ENCODE measurements around the gene SCG5. TPM values are rescaled to one million over a fixed set of nuclear protein-coding genes. Genes with fewer than 3 reads are reported as not detected.

Gene SCG5
- total RNA-seq, 1 experiment from 2014 or later, result 23.9 TPM

DNA sequence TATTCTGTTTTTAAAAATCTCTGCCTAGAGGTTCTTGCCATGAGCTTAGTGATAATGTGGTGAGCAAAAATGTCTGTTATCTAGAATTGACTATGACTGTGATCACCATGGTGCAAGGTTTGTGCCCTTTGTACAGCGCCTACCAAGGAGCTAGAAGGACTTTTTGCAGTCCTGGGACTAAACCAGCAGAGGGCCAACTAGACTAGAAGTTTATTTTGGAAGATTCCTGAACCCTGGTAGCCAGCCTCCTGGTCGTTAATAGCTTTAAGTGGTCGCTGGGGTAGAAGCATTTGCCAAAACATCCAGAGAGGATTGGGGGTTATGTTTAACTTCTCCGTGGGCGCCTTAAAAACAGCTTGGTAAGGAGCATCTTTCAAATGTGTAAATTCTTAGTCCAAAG is 7.8 kb downstream of the SCG5 start:
- Histone ChIP-seq H3K27me3 (ENCODE audit: insufficient read depth, low read length) (no peaks in the 10 kb centered on the region), H2AFZ (ENCODE audit: low read length) (no peak overlapping the region), H3K18ac (ENCODE audit: insufficient read length, low read depth, low read length) (no peak overlapping the region), H4K5ac (ENCODE audit: insufficient read length, low read depth, low read length) (no peak overlapping the region), H2BK5ac (ENCODE audit: insufficient read length, low read length) (no peak overlapping the region), H2BK15ac (ENCODE audit: low read depth, low read length) (no peak overlapping the region), H4K91ac (ENCODE audit: insufficient read length, low read depth, low read length) (no peak overlapping the region), H3K27ac (ENCODE audit: insufficient read length, low read depth, low read length) (no peak overlapping the region), H2BK120ac (ENCODE audit: low read depth, low read length, poor library complexity, severe bottlenecking) (no peak overlapping the region), H3T11ph (ENCODE audit: low read length) (no peak overlapping the region), H3K56ac (ENCODE audit: insufficient read length, low read depth, low read length) (no peak overlapping the region), H2AK5ac (ENCODE audit: insufficient read length, low read length) (no peak overlapping the region), H4K8ac (replicated peaks; ENCODE audit: insufficient read length, low read depth, low read length) (no peak overlapping the region), H3K23me2 (ENCODE audit: insufficient read length, low read depth, low read length, poor library complexity, severe bottlenecking) (no peaks in the 10 kb centered on the region), H3K79me1 (ENCODE audit: insufficient read depth, low read depth, low read length, poor library complexity, severe bottlenecking) (no peaks in the 10 kb centered on the region), H3K9me3 (ENCODE audit: control insufficient read depth, low read depth, low read length) (no peaks in the 10 kb centered on the region), H3K4ac (ENCODE audit: low read depth, low read length) (no peak overlapping the region), H3K23ac (ENCODE audit: insufficient read length, low read depth, low read length) (no peak overlapping the region), H3K9ac (ENCODE audit: extremely low read depth, insufficient read length, low read length) (no peak overlapping the region), H3K79me2 (ENCODE audit: insufficient read depth, low read length) (no peaks in the 10 kb centered on the region), H3K4me1 (ENCODE audit: insufficient read depth, low read length) (no peaks in the 10 kb centered on the region), H3K14ac (ENCODE audit: insufficient read depth, low read length) (no peak overlapping the region), H3K4me2 (ENCODE audit: insufficient read depth, insufficient read length, low read length) (no peak overlapping the region), H2BK20ac (ENCODE audit: low read depth, low read length, poor library complexity, severe bottlenecking) (no peak overlapping the region), H2BK12ac (ENCODE audit: insufficient read length, low read depth, low read length) (no peak overlapping the region), H4K20me1 (ENCODE audit: control insufficient read depth, insufficient read depth, insufficient read length) (no peaks in the 10 kb centered on the region)
- TF ChIP-seq, protein P1, sequence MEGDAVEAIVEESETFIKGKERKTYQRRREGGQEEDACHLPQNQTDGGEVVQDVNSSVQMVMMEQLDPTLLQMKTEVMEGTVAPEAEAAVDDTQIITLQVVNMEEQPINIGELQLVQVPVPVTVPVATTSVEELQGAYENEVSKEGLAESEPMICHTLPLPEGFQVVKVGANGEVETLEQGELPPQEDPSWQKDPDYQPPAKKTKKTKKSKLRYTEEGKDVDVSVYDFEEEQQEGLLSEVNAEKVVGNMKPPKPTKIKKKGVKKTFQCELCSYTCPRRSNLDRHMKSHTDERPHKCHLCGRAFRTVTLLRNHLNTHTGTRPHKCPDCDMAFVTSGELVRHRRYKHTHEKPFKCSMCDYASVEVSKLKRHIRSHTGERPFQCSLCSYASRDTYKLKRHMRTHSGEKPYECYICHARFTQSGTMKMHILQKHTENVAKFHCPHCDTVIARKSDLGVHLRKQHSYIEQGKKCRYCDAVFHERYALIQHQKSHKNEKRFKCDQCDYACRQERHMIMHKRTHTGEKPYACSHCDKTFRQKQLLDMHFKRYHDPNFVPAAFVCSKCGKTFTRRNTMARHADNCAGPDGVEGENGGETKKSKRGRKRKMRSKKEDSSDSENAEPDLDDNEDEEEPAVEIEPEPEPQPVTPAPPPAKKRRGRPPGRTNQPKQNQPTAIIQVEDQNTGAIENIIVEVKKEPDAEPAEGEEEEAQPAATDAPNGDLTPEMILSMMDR (conservative IDR thresholded peaks at IDR 0.05), result peak; percentile 66
- Mint-ChIP-seq H3K36me3 (ENCODE audit: insufficient read depth in 1 of 3, low read depth in 3 of 3) (peaks cover 3 to 31% (median 8%) of the 10 kb centered on the region in 3 experiments; a peak in 6 of 7 replicates), H3K4me1 (peaks cover 33 to 35% of the 10 kb centered on the region in 2 experiments), H3K9me3 (no peaks in the 10 kb centered on the region; a peak in 1 of 5 replicates), H3K4me3 (no peak overlapping the region), H3K27ac (peak overlapping the region in 2 of 3 experiments; percentile 4 to 45; a peak in 1 of 7 replicates), H3K27me3 (ENCODE audit: low read depth) (no peaks in the 10 kb centered on the region)
- no CpG with 5 or more reads among the region's 5 CpGs for WGBS (ENCODE audit: extremely low coverage, insufficient read length, low lambda C conversion rate)
- DNase-seq, result no peak

All from H9 (cell line).